Central memory CD4-positive, alpha-beta T cell (primary cell): ENCODE measurements around the gene NOSIP.

Source experiments
- DNase-seq: peaks from one replicate; pipeline ENCODE4 v3.0.0; 2022

The NOSIP gene

GRCh38 chr19:49570997-49571676, 9.2 kb downstream of the NOSIP start:
- no peak for DNase-seq

DNA sequence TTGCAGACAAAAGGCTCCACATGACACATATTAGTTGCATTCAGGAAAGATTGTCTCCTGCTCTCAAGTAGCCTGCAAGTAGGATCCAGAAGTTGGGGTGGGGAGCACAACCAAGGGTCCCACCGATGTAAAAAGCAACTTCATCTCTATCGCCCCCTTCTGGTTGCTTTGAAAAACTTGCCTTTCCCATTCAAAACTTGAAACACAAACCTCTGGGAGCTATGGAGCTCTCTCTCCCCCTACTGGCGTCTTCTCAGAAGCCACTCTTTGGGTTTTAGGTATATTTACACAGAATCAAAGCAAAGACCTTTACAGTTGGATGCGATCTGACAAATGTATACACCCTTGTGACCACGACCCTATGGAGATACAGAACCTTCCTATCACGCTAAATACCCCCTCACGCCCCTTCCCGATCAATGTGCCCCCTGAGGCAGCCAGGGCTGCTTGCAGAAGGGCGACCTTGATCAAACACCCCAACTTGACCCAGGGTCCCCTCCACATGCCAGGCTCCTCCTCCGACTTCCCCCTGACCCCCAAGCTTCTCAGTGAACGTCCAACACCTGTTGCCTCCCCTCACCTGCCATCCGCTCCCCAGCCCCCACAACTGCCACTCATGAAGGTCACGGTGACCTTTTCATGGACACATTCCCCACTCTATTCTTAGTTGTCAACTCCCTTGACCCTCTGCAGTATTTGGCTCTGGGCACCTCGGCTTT, 10.1 kb downstream of the NOSIP start:
- DNase-seq = peak; percentile 82

DNA sequence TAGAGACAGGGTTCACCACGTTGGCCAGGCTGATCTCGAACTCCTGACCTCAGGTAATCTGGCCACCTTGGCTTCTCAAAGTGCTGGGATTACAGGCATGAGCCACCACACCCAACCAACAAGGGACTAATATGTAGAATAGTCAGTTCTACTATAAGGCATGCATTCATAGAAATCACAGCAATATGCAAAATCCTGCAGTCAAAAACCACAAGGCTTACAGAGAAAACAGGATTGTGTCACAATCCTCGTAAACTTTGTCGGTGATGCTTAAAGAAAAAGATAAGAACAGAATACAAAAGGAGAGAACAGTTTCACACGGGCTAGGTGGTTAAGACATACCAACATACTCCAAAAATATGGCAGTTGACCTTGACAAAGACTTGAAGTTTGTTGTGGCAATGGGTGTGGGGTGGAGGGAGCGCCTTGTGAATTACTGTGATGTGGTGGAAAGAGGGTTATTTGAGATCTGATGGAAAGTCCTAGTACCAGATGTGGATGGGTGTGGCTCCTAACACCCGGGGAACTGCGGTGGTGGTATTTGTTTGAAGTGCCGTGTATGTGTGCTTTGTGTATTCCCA, 12.4 kb downstream of the NOSIP start:
- peak; percentile 96 for DNase-seq

- DNase-seq = no peak
Measured at GRCh38 chr19:49566302-49566701, 14.1 kb downstream of the NOSIP start.

GRCh38 chr19:49565261-49565660, 15.1 kb downstream of the NOSIP start:
- no peak for DNase-seq

DNA sequence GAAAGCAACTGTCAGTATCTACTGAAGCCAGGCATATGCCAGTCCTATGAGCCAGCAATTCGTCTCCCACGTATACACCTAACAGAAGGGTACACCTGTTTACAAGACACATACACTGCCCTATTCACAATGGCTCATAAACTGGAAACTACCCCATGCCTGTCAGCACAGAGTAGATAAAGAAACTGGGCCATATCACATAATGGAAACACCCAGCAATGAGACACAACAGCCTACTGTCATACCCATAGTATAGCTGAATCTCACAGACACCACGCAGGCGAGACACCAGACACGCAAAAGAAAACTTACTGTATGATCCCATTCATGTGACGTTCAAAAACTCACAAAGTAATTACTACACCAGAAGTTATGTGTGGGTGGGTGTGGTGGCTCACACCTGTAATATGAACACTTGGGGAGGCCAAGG, 15.7 kb downstream of the NOSIP start:
- DNase-seq = peak; percentile 56

DNA sequence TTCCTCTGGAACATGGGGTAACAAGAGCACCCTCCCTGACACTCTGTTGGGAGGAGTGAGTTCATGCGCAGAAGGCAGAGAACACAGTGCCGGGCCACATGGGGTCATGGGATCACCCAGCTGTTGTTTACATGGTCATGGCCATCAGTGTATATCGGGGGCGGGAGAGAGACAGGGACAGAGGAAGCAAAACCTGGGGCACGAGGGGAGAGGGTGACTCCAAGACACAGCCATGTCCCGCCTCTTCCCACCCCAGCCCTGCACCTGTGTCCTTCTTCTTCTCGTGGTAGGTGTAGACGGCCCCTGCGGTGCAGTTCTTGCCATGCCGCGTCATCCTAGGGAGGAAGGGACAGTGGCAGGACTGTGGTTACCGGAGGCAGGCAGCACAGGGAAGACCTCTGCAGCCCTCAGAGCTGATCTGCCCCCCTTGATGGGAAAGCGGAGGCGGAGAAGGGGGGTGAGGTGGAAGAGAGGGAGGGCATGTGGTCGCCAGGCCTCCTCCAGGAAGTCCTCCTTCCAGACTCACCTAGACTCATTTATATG, 19.9 kb downstream of the NOSIP start:
- DNase-seq = peak; percentile 47

- DNase-seq = no peak
Measured at GRCh38 chr19:49559928-49560327, 20.4 kb downstream of the NOSIP start.

DNA sequence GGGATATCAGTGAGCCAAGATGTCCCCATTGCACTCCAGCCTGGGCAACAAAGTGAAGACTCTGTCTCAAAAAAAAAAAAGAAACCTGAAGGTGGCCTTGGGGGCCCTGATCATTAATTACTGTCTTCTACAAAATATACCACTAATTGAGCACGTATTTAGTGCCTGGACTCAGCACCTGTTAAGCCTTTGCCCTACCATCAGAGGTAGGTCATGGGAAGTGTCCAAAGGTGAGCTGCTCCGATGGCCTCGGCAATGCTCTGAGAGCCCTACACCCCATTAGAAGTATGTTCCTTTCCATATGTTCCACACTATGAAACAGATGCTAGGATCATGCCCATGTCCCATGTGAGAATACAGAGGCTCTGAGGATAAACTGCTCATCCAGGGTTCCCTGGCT, 20.9 kb downstream of the NOSIP start:
- DNase-seq = no peak

GRCh38 chr19:49558591-49558990, 21.8 kb downstream of the NOSIP start:
- no peak for DNase-seq

- no peak for DNase-seq
Measured at GRCh38 chr19:49557641-49558325, 22.6 kb downstream of the NOSIP start.

GRCh38 chr19:49556412-49557398, 23.7 kb downstream of the NOSIP start:
- no peak for DNase-seq

- DNase-seq = peak; percentile 82
Measured at GRCh38 chr19:49555600-49556411, 24.6 kb downstream of the NOSIP start.

DNA sequence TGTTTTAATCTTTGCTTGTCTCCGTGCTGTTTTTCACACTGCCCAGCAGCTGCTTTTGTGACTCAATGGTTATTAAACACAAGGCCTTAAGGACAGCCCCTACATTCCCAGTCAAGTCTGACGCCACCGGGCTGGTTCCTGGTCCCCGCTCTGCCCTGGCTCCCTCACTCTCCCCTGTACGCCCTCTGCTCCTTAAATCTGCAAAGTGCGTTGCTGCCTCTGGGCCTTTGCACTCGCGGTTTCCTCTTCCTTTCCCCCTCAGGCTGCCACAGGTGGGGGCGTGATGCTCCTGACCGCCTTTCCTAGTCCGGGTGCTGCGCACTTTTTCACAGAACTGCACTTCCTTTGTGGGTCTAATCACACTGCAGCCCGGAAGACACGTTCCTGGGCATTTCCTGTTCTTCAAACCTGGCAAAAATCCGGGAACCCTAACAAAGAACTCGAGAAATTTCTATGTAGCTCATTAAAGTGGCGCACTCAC, 25.6 kb downstream of the NOSIP start:
- DNase-seq = peak; percentile 54

GRCh38 chr19:49553451-49554271, 26.7 kb downstream of the NOSIP start:
- DNase-seq = no peak

DNA sequence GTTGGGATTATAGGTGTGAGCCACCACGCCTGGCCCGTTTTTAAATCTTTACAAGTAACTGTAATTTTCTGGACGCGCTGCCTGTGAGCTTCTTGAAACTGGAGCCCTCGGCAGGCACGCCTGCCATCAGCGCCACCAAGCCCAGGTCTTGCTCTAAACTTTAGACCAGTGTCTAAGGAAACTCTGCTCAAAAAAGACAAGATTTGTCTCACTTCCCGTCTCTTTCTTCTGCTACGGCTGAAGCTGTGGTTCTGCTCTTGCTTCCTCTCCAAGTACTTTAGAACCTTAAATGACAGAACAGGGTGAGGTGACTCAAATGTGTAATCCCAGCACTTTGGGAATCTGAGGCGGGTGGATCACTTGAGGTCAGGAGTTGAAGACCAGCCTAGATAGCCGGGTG, 27.6 kb downstream of the NOSIP start:
- DNase-seq = peak; percentile 62

- no peak for DNase-seq
Measured at GRCh38 chr19:49551531-49551930, 28.8 kb downstream of the NOSIP start.

DNA sequence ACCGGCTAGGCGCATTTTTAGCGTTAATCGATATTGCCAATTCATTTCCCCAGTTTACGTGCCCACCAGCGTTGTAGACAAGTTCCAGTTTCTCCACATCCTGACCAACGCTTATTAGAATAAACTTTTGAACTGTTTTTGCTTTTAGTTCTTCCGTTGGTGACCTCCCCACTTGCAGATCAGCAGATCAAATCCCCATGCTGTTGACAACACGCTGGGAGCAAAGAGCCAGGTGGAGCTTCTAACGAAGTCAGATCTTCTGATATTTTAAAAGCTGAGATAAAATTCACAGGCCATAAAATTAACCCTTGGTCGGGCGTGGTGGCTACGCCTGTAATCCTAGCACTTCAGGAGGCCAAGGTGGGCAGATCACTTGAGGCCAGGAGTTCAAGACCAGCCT, 31.3 kb downstream of the NOSIP start:
- no peak for DNase-seq

DNA sequence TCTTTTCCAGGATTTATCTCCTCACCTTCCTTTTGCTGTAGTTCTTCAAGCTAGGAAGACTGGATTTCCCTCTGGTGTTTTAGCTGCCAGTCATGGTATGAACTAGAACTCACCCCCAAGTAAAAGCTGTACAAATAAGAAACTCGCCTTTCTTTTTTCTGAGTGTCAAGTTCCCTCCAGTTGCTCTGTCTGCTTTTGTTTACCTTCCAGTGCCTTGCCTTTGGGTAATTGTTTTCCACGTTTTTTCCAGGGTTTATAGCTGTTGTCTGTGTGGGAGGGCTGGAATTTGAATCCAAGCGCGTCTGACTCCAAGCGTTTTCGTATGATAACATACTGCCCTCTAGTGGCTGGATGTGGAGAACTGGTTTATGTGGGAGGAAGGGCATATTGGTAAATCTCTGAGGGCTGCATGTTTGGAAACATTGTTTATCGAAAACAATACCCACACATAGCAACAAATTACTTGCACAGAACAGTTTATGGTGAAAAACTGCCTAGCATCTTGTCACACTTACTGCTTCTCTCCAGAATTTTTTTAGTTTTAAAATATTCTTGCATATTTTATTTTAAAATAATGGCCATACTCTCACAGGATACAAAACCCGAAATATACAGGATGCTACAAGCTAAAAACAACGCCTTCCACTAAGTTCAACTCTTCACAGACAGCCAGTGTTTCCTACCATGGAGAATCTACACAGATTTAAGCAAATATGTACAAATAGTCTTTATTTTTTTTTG, 33.4 kb downstream of the NOSIP start:
- DNase-seq = peak; percentile 75
